Trophoblast cell (in vitro differentiated cells and primary cell): ENCODE data around the gene SPA17.
A peak's percentile ranks its signal among the peaks of the same experiment; 100 is the strongest.

Experiments used
- DNase-seq, 2 donors: peaks; one replicate each; pipeline ENCODE4 v3.0.0-alpha.2; 2016
- H2AFZ ChIP-seq: 2 replicates; pipeline ENCODE4 v1.6.1; 2013; ENCODE audit warnings: low read length, moderate library complexity, mild to moderate bottlenecking; ENCODE audit not compliant: insufficient read depth, poor library complexity
- H2AK5ac ChIP-seq: 2 replicates; pipeline ENCODE4 v1.6.1; 2013; ENCODE audit warnings: mild to moderate bottlenecking, low read length
- H2BK120ac ChIP-seq: 2 replicates; pipeline ENCODE4 v1.6.1; 2013; ENCODE audit warnings: low read length, mild to moderate bottlenecking, moderate library complexity; ENCODE audit not compliant: insufficient read depth, poor library complexity
- H2BK12ac ChIP-seq: 2 replicates; pipeline ENCODE4 v1.6.1; 2013; ENCODE audit warnings: mild to moderate bottlenecking, low read length, moderate library complexity
- H2BK5ac ChIP-seq: 2 replicates; pipeline ENCODE4 v1.6.1; 2013; ENCODE audit warnings: low read length, low read depth, moderate library complexity, mild to moderate bottlenecking; ENCODE audit not compliant: poor library complexity
- H3K14ac ChIP-seq: 2 replicates; pipeline ENCODE4 v1.6.1; 2013; ENCODE audit warnings: mild to moderate bottlenecking, low read length
- H3K18ac ChIP-seq: 2 replicates; pipeline ENCODE4 v1.6.1; 2013; ENCODE audit warnings: mild to moderate bottlenecking, low read length
- H3K23ac ChIP-seq: 2 replicates; pipeline ENCODE4 v1.6.1; 2013; ENCODE audit warnings: low read length
- H3K27ac ChIP-seq: 2 replicates; pipeline ENCODE4 v1.5.1; 2013; ENCODE audit warnings: low read depth, mild to moderate bottlenecking, inconsistent platforms, low read length, moderate library complexity
- H3K27me3 ChIP-seq: 2 replicates; pipeline ENCODE4 v1.6.1; 2013; ENCODE audit warnings: inconsistent platforms, mild to moderate bottlenecking, low read length, moderate library complexity; ENCODE audit not compliant: insufficient read depth
- H3K36me3 ChIP-seq, 2 experiments: 1 replicate in 1 of 2; 2 replicates in 1 of 2; pipeline ENCODE4 v1.6.1; 2013; ENCODE audit warnings: low read length in 2 of 2, mild to moderate bottlenecking in 2 of 2, moderate library complexity in 1 of 2; ENCODE audit not compliant: insufficient read depth in 2 of 2, control insufficient read depth in 1 of 2
- H3K4ac ChIP-seq: 2 replicates; pipeline ENCODE4 v1.6.1; 2013; ENCODE audit warnings: low read depth, mild to moderate bottlenecking, low read length, moderate library complexity
- H3K4me1 ChIP-seq, 2 experiments: 1 replicate in 1 of 2; 2 replicates in 1 of 2; pipeline ENCODE4 v1.6.1; 2013; ENCODE audit warnings: low read length in 2 of 2, mild to moderate bottlenecking in 2 of 2, moderate library complexity in 1 of 2; ENCODE audit not compliant: insufficient read depth in 2 of 2, control insufficient read depth in 1 of 2
- H3K4me2 ChIP-seq: 2 replicates; pipeline ENCODE4 v1.6.1; 2013; ENCODE audit warnings: inconsistent platforms, mild to moderate bottlenecking, low read length, moderate library complexity
- H3K4me3 ChIP-seq: 2 replicates; pipeline ENCODE4 v1.5.1; 2013; ENCODE audit warnings: mild to moderate bottlenecking, low read depth, low read length, inconsistent platforms
- H3K79me1 ChIP-seq: one replicate; pipeline ENCODE4 v1.6.1; 2013; ENCODE audit warnings: low read length
- H3K79me2 ChIP-seq: 2 replicates; pipeline ENCODE4 v1.6.1; 2013; ENCODE audit warnings: low read length, mild to moderate bottlenecking; ENCODE audit not compliant: control insufficient read depth, insufficient read depth, poor library complexity
- H3K9ac ChIP-seq: 2 replicates; pipeline ENCODE4 v1.6.1; 2013; ENCODE audit warnings: mild to moderate bottlenecking, low read length
- H3K9me3 ChIP-seq: 2 replicates; pipeline ENCODE4 v1.6.1; 2013; ENCODE audit warnings: low read depth, mild to moderate bottlenecking, control low read depth, inconsistent platforms, low read length; ENCODE audit not compliant: insufficient read depth
- H4K12ac ChIP-seq: 2 replicates; pipeline ENCODE4 v1.6.1; 2013; ENCODE audit warnings: low read depth, mild to moderate bottlenecking, low read length, moderate library complexity
- H4K8ac ChIP-seq: 2 replicates; pipeline ENCODE4 v1.6.1; 2013; ENCODE audit warnings: low read depth, mild to moderate bottlenecking, low read length, moderate library complexity
- H4K91ac ChIP-seq: one replicate; pipeline ENCODE4 v1.6.1; 2013; ENCODE audit warnings: low read depth, mild to moderate bottlenecking, low read length, moderate library complexity
- WGBS: extraction: QIAGEN DNeasy Blood & Tissue Kit; methylation state at CpG from one replicate; pipeline ENCODE4 v1.1.7; 2013; ENCODE audit warnings: missing lambda C conversion rate; ENCODE audit not compliant: insufficient read length, insufficient coverage; ENCODE audit errors: extremely low coverage; 5-methylcytosine and 5-hydroxymethylcytosine counted together

SPA17 gene

GRCh38 chr11:124737638-124738305 is 64.1 kb downstream of the SPA17 start:
- Histone ChIP-seq H3K9ac (no peak overlapping the region), H3K23ac (no peak overlapping the region), H3K79me2 (no peaks in the 10 kb centered on the region), H4K8ac (no peak overlapping the region), H3K4me3 (no peak overlapping the region), H2BK120ac (no peak overlapping the region), H2BK5ac (no peak overlapping the region), H4K12ac (no peak overlapping the region), H3K27me3 (peaks cover 49% of the 10 kb centered on the region), H3K4me2 (no peak overlapping the region), H2BK12ac (no peak overlapping the region), H3K14ac (no peak overlapping the region), H3K36me3 (no peaks in the 10 kb centered on the region), H3K18ac (no peak overlapping the region), H3K27ac (no peak overlapping the region), H3K9me3 (peaks cover 8% of the 10 kb centered on the region), H4K91ac (no peak overlapping the region), H3K79me1 (no peaks in the 10 kb centered on the region), H2AFZ (no peak overlapping the region), H3K4ac (no peak overlapping the region), H2AK5ac (no peak overlapping the region), H3K4me1 (peaks cover 8 to 9% of the 10 kb centered on the region in 2 experiments)
- DNase-seq, result no peak
- no CpG with 5 or more reads among the region's 7 CpGs for WGBS

DNA sequence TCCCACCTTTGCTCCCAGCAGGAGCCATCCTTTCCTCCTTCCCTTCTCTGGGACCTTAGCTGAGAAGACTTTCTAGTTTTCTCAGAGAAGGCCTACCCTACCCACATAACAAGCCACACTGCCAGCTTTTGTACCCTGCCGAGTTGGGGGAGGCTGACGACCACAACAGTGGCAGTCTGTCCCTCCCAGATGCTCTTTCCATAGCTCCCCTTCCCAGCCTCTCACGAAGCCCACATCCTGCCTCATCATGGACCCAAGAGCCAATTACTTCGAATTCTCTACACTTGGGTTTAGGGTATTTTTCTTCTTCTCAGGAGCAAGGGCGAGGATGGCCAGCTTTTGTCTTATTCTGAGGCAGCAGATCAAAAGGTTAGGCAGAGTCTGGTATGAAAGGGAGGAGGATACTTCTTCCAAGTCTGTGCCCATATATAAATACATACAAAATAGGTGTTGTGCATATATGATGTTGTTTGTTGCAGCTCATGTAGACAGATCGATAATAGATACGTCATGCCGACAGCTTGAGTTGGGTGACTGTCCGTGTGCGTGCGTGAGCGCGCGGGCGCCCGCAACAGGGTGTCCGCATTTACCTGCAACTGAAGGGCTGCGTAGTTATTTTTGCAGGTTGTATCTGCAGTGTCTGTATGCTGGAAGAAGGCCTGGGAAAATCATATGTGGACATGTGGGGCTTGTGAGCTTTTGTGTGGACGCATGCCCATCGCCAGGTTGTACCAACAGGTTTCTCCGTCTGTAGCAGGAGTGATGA is 65.2 kb downstream of the SPA17 start:
- no peak overlapping the region for H2AFZ ChIP-seq
- no peak overlapping the region for H3K4ac ChIP-seq
- no peak overlapping the region for H2BK120ac ChIP-seq
- no peak overlapping the region for H4K91ac ChIP-seq
- no peaks in the 10 kb centered on the region for H3K36me3 ChIP-seq
- no peak overlapping the region for H3K23ac ChIP-seq
- peak overlapping the region; percentile 63 for H3K4me2 ChIP-seq
- no peak overlapping the region for H3K27ac ChIP-seq
- peaks cover 60% of the 10 kb centered on the region for H3K27me3 ChIP-seq
- H4K8ac ChIP-seq, result no peak overlapping the region
- H3K4me3 ChIP-seq, result no peak overlapping the region
- no peak overlapping the region for H3K9ac ChIP-seq
- H2BK5ac ChIP-seq, result no peak overlapping the region
- no peak overlapping the region for H2BK12ac ChIP-seq
- no peak overlapping the region for H3K18ac ChIP-seq
- no peak overlapping the region for H2AK5ac ChIP-seq
- H4K12ac ChIP-seq, result no peak overlapping the region
- no peak for DNase-seq
- H3K79me2 ChIP-seq, result no peaks in the 10 kb centered on the region
- peaks cover 8 to 9% of the 10 kb centered on the region in 2 experiments for H3K4me1 ChIP-seq
- H3K79me1 ChIP-seq, result no peaks in the 10 kb centered on the region
- WGBS, result no CpG with 5 or more reads among the region's 21 CpGs
- H3K14ac ChIP-seq, result no peak overlapping the region
- H3K9me3 ChIP-seq, result peaks cover 8% of the 10 kb centered on the region

DNA sequence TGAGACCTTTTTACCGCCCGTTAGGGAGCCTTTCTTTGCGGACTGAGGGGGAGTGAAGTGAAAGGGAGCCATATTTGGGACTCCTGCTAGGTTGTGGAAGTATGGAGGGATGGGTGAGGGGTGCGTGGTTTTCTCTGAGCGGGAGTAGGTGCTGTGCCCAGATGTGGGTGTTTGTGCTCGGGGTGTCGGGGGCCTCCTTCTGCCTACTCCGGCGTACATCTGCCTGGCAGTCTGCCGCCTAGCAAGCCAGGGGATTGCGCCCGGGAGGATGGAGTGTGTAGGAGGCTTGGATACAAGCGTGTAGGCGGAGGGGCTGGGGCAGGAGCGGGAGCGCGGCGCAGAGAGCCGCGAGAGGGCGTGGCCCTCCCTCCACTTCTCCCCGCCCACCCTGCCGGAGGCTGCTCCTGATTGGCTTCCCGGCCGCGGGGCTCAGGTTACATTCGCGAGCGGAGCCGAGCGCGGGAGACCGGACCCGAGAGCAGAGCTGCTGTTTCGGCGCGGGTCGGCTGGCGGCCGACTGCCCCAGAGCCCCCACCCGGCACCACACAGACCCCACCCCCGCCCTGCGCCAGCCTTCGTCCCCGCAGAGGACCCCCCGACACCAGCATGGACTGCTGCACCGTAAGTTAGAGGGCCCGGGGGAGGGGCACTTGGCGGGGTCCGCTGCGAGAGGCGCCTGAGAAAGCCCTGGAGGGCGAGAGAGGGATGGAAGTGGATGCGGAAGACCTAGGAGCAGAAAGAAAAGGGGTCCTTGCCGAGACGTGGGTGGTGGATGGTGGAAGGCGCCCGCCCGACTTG is 66.0 kb downstream of the SPA17 start, which contains the start of gene NRGN:
NRGN (plus strand) TSS at position 464 of the 798 bp plus-strand sequence; CDS start at position 607, 143 bp downstream.
- peaks cover 8 to 9% of the 10 kb centered on the region in 2 experiments for H3K4me1 ChIP-seq
- no peak within 1 kb of the TSS for H3K4me3 ChIP-seq
- H3K9me3 ChIP-seq, result peaks cover 8% of the 10 kb centered on the region
- no peak within 1 kb of the TSS for H3K4ac ChIP-seq
- no peak within 1 kb of the TSS for H4K8ac ChIP-seq
- DNase-seq, result peak; percentile 86 to 93
- H3K27me3 ChIP-seq, result peaks cover 63% of the 10 kb centered on the region
- no peaks in the 10 kb centered on the region for H3K36me3 ChIP-seq
- H2AK5ac ChIP-seq, result no peak within 1 kb of the TSS
- no CpG with 5 or more reads among the region's 59 CpGs for WGBS
- H2BK120ac ChIP-seq, result no peak within 1 kb of the TSS
- H3K4me2 ChIP-seq, result peak within 1 kb of the TSS; percentile 71
- H3K23ac ChIP-seq, result no peak within 1 kb of the TSS
- no peaks in the 10 kb centered on the region for H3K79me1 ChIP-seq
- no peak within 1 kb of the TSS for H3K18ac ChIP-seq
- no peak within 1 kb of the TSS for H4K91ac ChIP-seq
- no peak within 1 kb of the TSS for H2BK12ac ChIP-seq
- H3K79me2 ChIP-seq, result no peaks in the 10 kb centered on the region
- H3K27ac ChIP-seq, result no peak within 1 kb of the TSS
- no peak within 1 kb of the TSS for H3K9ac ChIP-seq
- no peak within 1 kb of the TSS for H3K14ac ChIP-seq
- no peak within 1 kb of the TSS for H2BK5ac ChIP-seq
- no peak within 1 kb of the TSS for H2AFZ ChIP-seq
- H4K12ac ChIP-seq, result no peak within 1 kb of the TSS

DNA sequence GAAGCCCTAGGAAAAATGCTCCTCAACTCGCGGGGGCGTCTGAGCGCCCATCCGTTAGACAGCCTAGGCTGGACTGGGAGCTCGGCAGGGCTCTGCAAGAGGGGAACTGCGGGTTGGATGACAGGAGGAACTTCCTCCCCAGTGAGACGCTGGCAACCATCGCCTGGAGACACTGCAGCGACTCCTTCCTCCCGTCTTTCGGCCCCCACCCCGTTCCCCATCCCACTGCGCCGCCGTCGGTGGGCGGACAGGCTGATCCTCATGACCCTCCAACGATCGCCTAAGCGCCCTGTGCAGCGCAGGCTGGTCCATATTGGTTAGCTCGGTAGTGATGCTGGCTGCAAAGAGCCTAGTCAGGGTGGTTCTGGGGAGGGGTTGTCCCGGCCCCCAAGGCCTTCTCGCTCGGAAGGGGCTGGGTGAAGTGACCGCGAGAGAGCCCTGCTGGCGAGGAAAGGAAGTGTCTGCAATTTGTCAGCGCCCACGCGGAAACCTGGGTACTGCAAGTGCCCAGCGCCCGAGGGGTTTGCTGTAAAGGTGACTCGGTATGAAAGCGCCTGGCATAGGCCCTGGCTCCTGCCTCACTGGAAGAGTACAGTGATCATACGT is 66.7 kb downstream of the SPA17 start:
- H3K9me3 ChIP-seq, result peaks cover 8% of the 10 kb centered on the region
- H3K27me3 ChIP-seq, result peaks cover 70% of the 10 kb centered on the region
- H3K79me1 ChIP-seq, result no peaks in the 10 kb centered on the region
- H4K12ac ChIP-seq, result no peak overlapping the region
- no CpG with 5 or more reads among the region's 37 CpGs for WGBS
- H3K18ac ChIP-seq, result no peak overlapping the region
- no peak overlapping the region for H4K8ac ChIP-seq
- H2BK5ac ChIP-seq, result no peak overlapping the region
- H3K23ac ChIP-seq, result no peak overlapping the region
- H3K14ac ChIP-seq, result no peak overlapping the region
- no peak overlapping the region for H2AFZ ChIP-seq
- no peak overlapping the region for H3K4ac ChIP-seq
- H2BK12ac ChIP-seq, result no peak overlapping the region
- DNase-seq, result peak in 1 of 2 donors; percentile 25
- no peak overlapping the region for H3K27ac ChIP-seq
- H3K36me3 ChIP-seq, result no peaks in the 10 kb centered on the region
- H3K4me1 ChIP-seq, result peaks cover 8 to 9% of the 10 kb centered on the region in 2 experiments
- H3K9ac ChIP-seq, result no peak overlapping the region
- H4K91ac ChIP-seq, result no peak overlapping the region
- H2AK5ac ChIP-seq, result no peak overlapping the region
- H3K4me2 ChIP-seq, result peak overlapping the region; percentile 71
- H3K4me3 ChIP-seq, result no peak overlapping the region
- H2BK120ac ChIP-seq, result no peak overlapping the region
- no peaks in the 10 kb centered on the region for H3K79me2 ChIP-seq
